Measurements from ENCODE around the gene DIP2A. TPM values are rescaled to one million over a fixed set of nuclear protein-coding genes. Genes with fewer than 3 reads are reported as not detected.

DIP2A gene
- total and polyA plus RNA-seq, 2 experiments from 2014 or later: 18.5 to 36.3 TPM

DNA sequence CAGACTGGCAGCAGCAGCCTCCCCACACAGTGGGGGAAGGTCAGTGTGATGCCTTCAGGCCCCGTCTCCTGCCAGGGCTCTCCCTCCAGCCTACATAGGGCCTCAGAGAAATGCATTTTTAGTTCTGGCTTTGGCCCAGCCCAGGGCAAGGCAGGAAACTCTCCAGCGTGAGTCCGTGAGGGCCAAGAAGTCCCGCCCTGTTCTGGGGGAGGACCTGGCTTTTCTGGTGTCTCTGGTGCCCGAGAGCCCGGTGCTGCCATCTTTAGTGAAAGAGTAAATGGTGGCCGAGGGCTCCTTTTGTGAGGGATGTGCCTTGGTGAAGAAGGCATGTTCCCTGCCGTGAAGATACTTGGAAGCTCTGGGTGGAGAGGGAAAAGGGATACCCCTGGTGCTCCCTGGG, 14.8 kb upstream of the DIP2A start (continued):
- TF ChIP-seq REST (IDR thresholded peaks at IDR 0.05; ENCODE audit: unreplicated experiment) (no peak), ZNF462 (CRISPR knock-in tag; IDR thresholded peaks at IDR 0.05) (no peak)

DNA sequence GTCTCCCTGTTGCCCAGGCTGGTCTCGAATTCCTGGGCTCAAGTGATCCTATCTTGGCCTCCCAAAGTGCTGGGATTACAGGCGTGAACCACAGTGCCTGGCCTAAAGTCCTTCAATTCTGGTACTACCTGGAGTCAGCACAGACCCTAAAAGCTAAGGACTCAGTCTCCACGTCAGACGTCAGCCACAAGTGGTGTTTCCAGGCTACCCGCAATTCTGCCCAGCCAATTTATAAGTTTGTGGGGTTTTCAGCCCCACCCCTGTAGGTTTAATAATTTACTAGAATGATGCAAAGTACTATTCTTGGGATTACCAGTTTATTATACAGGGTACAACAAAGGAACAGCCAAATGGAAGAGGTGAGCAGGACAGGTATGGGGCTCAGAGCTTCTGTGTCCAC, 10.6 kb upstream of the DIP2A start:
- peaks cover 14% of the 10 kb centered on the region for H3K4me1 Mint-ChIP-seq
- H3K4me3 Mint-ChIP-seq: no peak overlapping the region
- no peak overlapping the region for H2AFZ ChIP-seq
- H3K4me1 ChIP-seq (ENCODE audit: insufficient read depth): no peaks in the 10 kb centered on the region
- no peak for DNase-seq (ENCODE audit: low spot score)
- H3K27ac ChIP-seq (ENCODE audit: low read depth): no peak overlapping the region
- peaks cover 24% of the 10 kb centered on the region for H3K9me3 Mint-ChIP-seq
- H3K9me2 ChIP-seq (ENCODE audit: insufficient read depth): no peaks in the 10 kb centered on the region; the same call in 1 of the 2 replicates
- ATAC-seq: no peak
- H3K4me2 ChIP-seq: no peak overlapping the region
- no peaks in the 10 kb centered on the region for H3K27me3 ChIP-seq (ENCODE audit: insufficient read depth)
- peaks cover 4% of the 10 kb centered on the region; the same call in 1 of the 2 replicates for H3K36me3 ChIP-seq (ENCODE audit: insufficient read depth)
- H3K27ac Mint-ChIP-seq: no peak overlapping the region
- no peaks in the 10 kb centered on the region for H4K20me1 ChIP-seq (replicated peaks; ENCODE audit: insufficient read depth)
- H3F3A ChIP-seq (replicated peaks; ENCODE audit: low read depth): no peaks in the 10 kb centered on the region
- H3K36me3 Mint-ChIP-seq (ENCODE audit: low read depth): peaks cover 64% of the 10 kb centered on the region
- H3K79me2 ChIP-seq (replicated peaks; ENCODE audit: insufficient read depth): no peaks in the 10 kb centered on the region
- peaks cover 18% of the 10 kb centered on the region for H3K27me3 Mint-ChIP-seq (ENCODE audit: insufficient read depth, low read depth, poor library complexity)
- H3K4me3 ChIP-seq: no peak overlapping the region
- TF ChIP-seq ZNF462 (CRISPR knock-in tag; IDR thresholded peaks at IDR 0.05): no peak
- TF ChIP-seq ZNF114 (CRISPR knock-in tag; IDR thresholded peaks at IDR 0.05): no peak
- TF ChIP-seq NANOG (IDR thresholded peaks at IDR 0.05; ENCODE audit: borderline replicate concordance): no peak
- no peak for TF ChIP-seq JUNB (IDR thresholded peaks at IDR 0.05; ENCODE audit: unreplicated experiment)
- no peak for TF ChIP-seq ZNF331 (CRISPR knock-in tag; IDR thresholded peaks at IDR 0.05; ENCODE audit: low read depth)

Measured in GM23338 (cell line).